ENCODE results near the gene HACD1.

Gene HACD1, protein sequence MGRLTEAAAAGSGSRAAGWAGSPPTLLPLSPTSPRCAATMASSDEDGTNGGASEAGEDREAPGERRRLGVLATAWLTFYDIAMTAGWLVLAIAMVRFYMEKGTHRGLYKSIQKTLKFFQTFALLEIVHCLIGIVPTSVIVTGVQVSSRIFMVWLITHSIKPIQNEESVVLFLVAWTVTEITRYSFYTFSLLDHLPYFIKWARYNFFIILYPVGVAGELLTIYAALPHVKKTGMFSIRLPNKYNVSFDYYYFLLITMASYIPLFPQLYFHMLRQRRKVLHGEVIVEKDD

GRCh38 chr10:17617031-17617911 is at the start of gene HACD1:
HACD1 (minus strand) TSS chr10:17617374; CDS start chr10:17617339, 35 bp downstream.
- TF ChIP-seq CTCF (IDR thresholded peaks at IDR 0.05; ENCODE audit: extremely low read depth, missing control alignments): no peak
- peak; percentile 81 for DNase-seq (ENCODE audit: low spot score)

- no peak for DNase-seq (ENCODE audit: low spot score)
- TF ChIP-seq CTCF (IDR thresholded peaks at IDR 0.05; ENCODE audit: extremely low read depth, missing control alignments): no peak
Observed at GRCh38 chr10:17665747-17666146, 48.6 kb upstream of the HACD1 start.

GRCh38 chr10:17663450-17663849 is 46.3 kb upstream of the HACD1 start:
- TF ChIP-seq CTCF (IDR thresholded peaks at IDR 0.05; ENCODE audit: extremely low read depth, missing control alignments): no peak
- DNase-seq (ENCODE audit: low spot score): no peak

DNA sequence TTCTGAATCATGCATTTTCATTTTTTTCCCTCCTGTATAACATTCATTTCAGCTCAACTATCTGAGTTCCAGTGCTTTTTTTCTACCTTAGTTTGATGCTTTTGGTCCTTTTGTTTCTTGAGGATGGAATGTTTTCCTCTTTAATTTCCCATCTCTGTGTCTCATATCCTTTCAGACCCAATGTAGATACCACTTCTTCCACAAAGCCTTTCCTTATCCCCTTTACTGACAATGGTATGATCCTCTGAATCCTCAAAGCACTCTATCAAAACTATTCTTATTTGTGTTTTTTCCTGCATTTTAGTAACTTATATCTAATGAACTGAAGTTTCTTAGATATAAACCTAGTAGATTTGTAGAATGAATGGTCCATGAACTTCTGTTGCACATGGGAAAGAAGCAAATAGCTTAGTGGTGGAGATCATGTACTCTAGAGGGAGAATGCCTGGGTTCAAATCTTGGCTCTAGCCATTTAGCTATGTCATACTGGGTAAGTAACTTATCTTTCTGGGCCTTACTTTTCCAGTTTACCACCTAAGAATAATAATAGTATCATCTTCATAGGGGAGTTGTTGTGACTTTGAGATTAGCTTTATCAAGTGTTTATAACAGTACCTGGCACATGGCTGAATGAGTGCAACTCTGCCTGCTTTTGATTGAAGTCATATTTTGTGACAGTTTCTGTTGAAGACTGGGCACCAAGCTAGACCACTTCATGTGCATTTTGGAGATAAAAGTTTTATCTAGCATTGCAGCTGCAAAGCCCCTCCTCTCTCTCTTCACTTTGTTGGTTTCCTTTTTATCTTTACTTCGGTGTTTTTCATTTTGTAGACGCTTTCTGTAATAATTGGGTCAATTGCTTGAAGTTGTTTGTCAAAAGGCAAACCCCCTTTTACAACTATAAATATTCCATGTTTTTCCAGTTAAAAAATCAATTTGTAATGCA is 45.3 kb upstream of the HACD1 start:
- TF ChIP-seq CTCF (IDR thresholded peaks at IDR 0.05; ENCODE audit: extremely low read depth, missing control alignments): no peak
- no peak for DNase-seq (ENCODE audit: low spot score)

DNA sequence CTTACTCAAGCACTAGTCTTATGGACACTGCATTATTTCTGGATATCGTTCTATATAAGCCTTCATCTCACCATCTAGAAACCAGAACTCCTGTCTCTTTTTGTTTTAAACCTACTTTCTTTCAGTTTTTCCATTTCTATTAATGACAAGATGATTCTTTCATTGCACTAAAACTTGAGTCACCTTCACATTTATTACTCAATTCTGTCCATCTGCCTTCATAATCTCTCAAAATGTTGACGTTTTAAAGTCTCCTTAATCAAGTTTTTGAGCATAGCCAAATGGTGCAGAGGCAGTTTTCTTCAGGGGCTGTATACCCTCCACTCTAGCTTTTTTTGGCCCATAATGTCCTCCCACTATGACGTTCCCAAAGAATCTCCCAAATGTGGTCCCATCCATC is 44.3 kb upstream of the HACD1 start:
- no peak for TF ChIP-seq CTCF (IDR thresholded peaks at IDR 0.05; ENCODE audit: extremely low read depth, missing control alignments)
- no peak for DNase-seq (ENCODE audit: low spot score)

GRCh38 chr10:17660921-17661320 is 43.7 kb upstream of the HACD1 start:
- TF ChIP-seq CTCF (IDR thresholded peaks at IDR 0.05; ENCODE audit: extremely low read depth, missing control alignments): no peak
- no peak for DNase-seq (ENCODE audit: low spot score)
